B cell (primary cell): Measurements from ENCODE around the gene OCA2. TPM values are rescaled to one million over a fixed set of nuclear protein-coding genes. Genes with fewer than 3 reads are reported as not detected.
A peak's percentile ranks its signal among the peaks of the same experiment; 100 is the strongest.

ENCODE experiments used
- ATAC-seq: fragments of 200-7000 bp; cut with Tn5 transposase; one replicate; pipeline ENCODE4 v1.10.0; 2021; ENCODE audit warnings: low read depth, mild to moderate bottlenecking, moderate number of reproducible peaks, moderate library complexity
- CTCF ChIA-PET: fragments of 350-600 bp; sonication (Branson Sonifier 250); formaldehyde crosslinking; loops from one replicate; lab custom pipeline; 2021; ENCODE audit warnings: antibody characterized with exemption, inconsistent platforms; lab: Charles Lee
- POLR2A ChIA-PET: fragments of 350-600 bp; sonication (Branson Sonifier 250); formaldehyde crosslinking; loops from one replicate; lab custom pipeline; 2021; ENCODE audit warnings: antibody characterized with exemption; lab: Charles Lee
- DNase-seq: peaks from one replicate; pipeline ENCODE4 v3.0.0; 2013
- H2AFZ ChIP-seq: 2 replicates; pipeline ENCODE4 v1.6.1; 2012; ENCODE audit warnings: mild to moderate bottlenecking, low read depth, low read length; ENCODE audit not compliant: insufficient read depth, poor library complexity, severe bottlenecking
- H3K27ac ChIP-seq, 2 donors: 1 replicate in 1 of 2; 2 replicates in 1 of 2; pipeline ENCODE4 v1.5.1; 2012 to 2013; ENCODE audit warnings: low read length in 2 of 2, mild to moderate bottlenecking in 2 of 2, moderate library complexity in 1 of 2
- H3K27me3 ChIP-seq, 4 experiments: fragments of 200-600 bp in 1 of 4; sonication (generic) in 1 of 4; replicated peaks in 1 of 4; 1 replicate in 2 of 4; 2 replicates in 2 of 4; pipeline versions ENCODE4 v1.6.1 to v1.7.0; 2013 to 2016; ENCODE audit warnings: low read length in 3 of 4, mild to moderate bottlenecking in 2 of 4, mixed read lengths in 1 of 4, moderate library complexity in 1 of 4; ENCODE audit not compliant: insufficient read depth in 4 of 4, control insufficient read depth in 3 of 4; ENCODE audit errors: control extremely low read depth in 1 of 4
- H3K36me3 ChIP-seq, 2 experiments: replicated peaks in 1 of 2; 1 replicate in 1 of 2; 2 replicates in 1 of 2; pipeline versions ENCODE4 v1.6.1 to v1.7.1; 2013; ENCODE audit warnings: low read length in 1 of 2; ENCODE audit not compliant: insufficient read depth in 2 of 2, control insufficient read depth in 1 of 2; ENCODE audit errors: control extremely low read depth in 1 of 2, extremely low read depth in 1 of 2
- H3K4me1 ChIP-seq, 2 donors: fragments of 200-600 bp in 1 of 2; sonication (generic) in 1 of 2; 1 replicate in 1 of 2; 2 replicates in 1 of 2; pipeline versions ENCODE4 v1.5.1 to v1.6.1; 2013 to 2017; ENCODE audit warnings: low read length in 2 of 2; ENCODE audit not compliant: control insufficient read depth in 2 of 2, insufficient read depth in 2 of 2
- H3K4me2 ChIP-seq: replicated peaks from 2 replicates; pipeline ENCODE3; 2012; ENCODE audit warnings: mild to moderate bottlenecking, low read depth, low read length; ENCODE audit not compliant: poor library complexity, severe bottlenecking
- H3K4me3 ChIP-seq, 5 experiments: fragments of 200-600 bp in 1 of 5; sonication (generic) in 1 of 5; 1 replicate in 3 of 5; 2 replicates in 2 of 5; pipeline versions ENCODE4 v1.5.1 to v1.7.0; 2011 to 2016; ENCODE audit warnings: low read length in 4 of 5, mild to moderate bottlenecking in 4 of 5, low read depth in 2 of 5, control low read depth in 1 of 5, moderate library complexity in 1 of 5; ENCODE audit not compliant: insufficient read depth in 1 of 5; ENCODE audit errors: control extremely low read depth in 1 of 5, extremely low read depth in 1 of 5
- H3K79me2 ChIP-seq: fragments of 200-600 bp; sonication (generic); one replicate; pipeline ENCODE4 v1.6.0; 2016; ENCODE audit warnings: low read length; ENCODE audit not compliant: control insufficient read depth, insufficient read depth
- H3K9ac ChIP-seq: fragments of 200-600 bp; sonication (generic); 2 replicates; pipeline ENCODE4 v1.6.1; 2017; ENCODE audit warnings: mild to moderate bottlenecking, low read length, moderate library complexity
- H3K9me3 ChIP-seq, 3 donors: one replicate each; pipeline versions ENCODE4 v1.6.1 to v1.7.1; 2013; ENCODE audit warnings: low read length in 2 of 3; ENCODE audit not compliant: control insufficient read depth in 2 of 3, insufficient read depth in 1 of 3; ENCODE audit errors: control extremely low read depth in 1 of 3
- H4K20me1 ChIP-seq: 2 replicates; pipeline ENCODE4 v1.6.0; 2012; ENCODE audit warnings: mild to moderate bottlenecking, low read length; ENCODE audit not compliant: insufficient read depth, control insufficient read depth, poor library complexity, severe bottlenecking
- H3K27ac Mint-ChIP-seq: one replicate; pipeline ENCODE4 v1.8.0; 2021; ENCODE audit warnings: mixed read lengths
- H3K27me3 Mint-ChIP-seq: one replicate; pipeline ENCODE4 v1.8.0; 2021; ENCODE audit warnings: mixed read lengths
- H3K4me1 Mint-ChIP-seq: one replicate; pipeline ENCODE4 v1.8.0; 2021; ENCODE audit warnings: mixed read lengths
- H3K4me3 Mint-ChIP-seq: one replicate; pipeline ENCODE4 v1.8.0; 2021; ENCODE audit warnings: mixed read lengths
- H3K9me3 Mint-ChIP-seq: one replicate; pipeline ENCODE4 v1.8.0; 2022; ENCODE audit warnings: mixed read lengths; ENCODE audit not compliant: insufficient read depth
- EZH2 ChIP-seq: IDR thresholded peaks from 2 replicates; pipeline ENCODE4 v1.6.1; 2012; ENCODE audit warnings: borderline replicate concordance, low read depth, mild to moderate bottlenecking, moderate library complexity, low read length; ENCODE audit not compliant: insufficient read depth, poor library complexity, severe bottlenecking
- WGBS: methylation state at CpG from one replicate; pipeline ENCODE4 v1.1.5; 2013; ENCODE audit warnings: missing lambda C conversion rate; ENCODE audit not compliant: insufficient coverage; 5-methylcytosine and 5-hydroxymethylcytosine counted together
- intact Hi-C: fragments of 100-400 bp; cut with micrococcal nuclease; formaldehyde crosslinking; loops from one replicate; pipeline ENCODE4 v1.10.0; 2022
- polyA plus RNA-seq: library from polyadenylated mRNA; depleted of rRNA; stranded (reverse); fragments of >200 nt; gene quantifications from 2 replicates; pipeline ENCODE4 v1.2.3, GENCODE V29; 2012
- total RNA-seq, 2 donors: library from RNA; stranded (reverse); fragments of 120-200 nt in 1 of 2; gene quantifications; 1 replicate in 1 of 2; 2 replicates in 1 of 2; pipeline versions ENCODE4 v1.2.3 to v1.2.4, GENCODE V29; 2013 to 2022
- TF ChIP-seq, protein P1 (sequence below): fragments of 200-600 bp; IDR thresholded peaks from one replicate; pipeline ENCODE4 v1.8.0; 2022; ENCODE audit warnings: antibody characterized with exemption, mild to moderate bottlenecking

OCA2 gene
- total and polyA plus RNA-seq, 2 donors (not counting 1 experiment from before 2014, with no cell fraction given) = 0.12 TPM; not detected in 1

DNA sequence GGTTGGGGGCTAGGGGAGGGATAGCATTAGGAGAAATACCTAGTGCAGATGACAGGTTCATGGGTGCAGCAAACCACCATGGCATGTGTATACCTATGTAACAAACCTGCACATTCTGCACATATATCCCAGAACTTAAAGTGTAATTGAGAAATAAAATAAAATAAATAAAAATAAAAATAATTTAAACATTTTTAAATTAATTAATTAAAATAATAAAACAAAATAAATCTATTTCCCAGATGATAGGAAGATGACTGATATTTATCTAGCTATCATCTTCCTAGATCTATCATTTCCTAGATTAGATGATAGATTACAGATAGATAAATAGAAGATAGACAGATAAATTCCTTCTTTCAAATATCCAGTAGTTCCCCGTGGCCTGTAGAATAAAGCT lies 137.3 kb downstream of the OCA2 start:
- Histone ChIP-seq H3K4me3 (no peak overlapping the region), H3K4me2 (no peak overlapping the region), H2AFZ (no peak overlapping the region), H3K9me3 (peaks cover 0 to 8% (median 1%) of the 10 kb centered on the region in 3 donors), H3K36me3 (no peaks in the 10 kb centered on the region), H3K27me3 (no peaks in the 10 kb centered on the region), H3K27ac (no peak overlapping the region), H4K20me1 (no peaks in the 10 kb centered on the region), H3K79me2 (no peaks in the 10 kb centered on the region), H3K4me1 (peaks cover 26 to 36% of the 10 kb centered on the region in 2 donors), H3K9ac (no peak overlapping the region)
- DNase-seq = no peak
- Mint-ChIP-seq H3K4me3 (no peak overlapping the region), H3K27ac (no peak overlapping the region), H3K27me3 (no peaks in the 10 kb centered on the region), H3K9me3 (no peaks in the 10 kb centered on the region), H3K4me1 (peaks cover 32% of the 10 kb centered on the region)
- no peak for ATAC-seq
- intact Hi-C loops = no loop called here
- ChIA-PET POLR2A (no interaction called here), CTCF (no interaction called here)
- TF ChIP-seq, protein P1, sequence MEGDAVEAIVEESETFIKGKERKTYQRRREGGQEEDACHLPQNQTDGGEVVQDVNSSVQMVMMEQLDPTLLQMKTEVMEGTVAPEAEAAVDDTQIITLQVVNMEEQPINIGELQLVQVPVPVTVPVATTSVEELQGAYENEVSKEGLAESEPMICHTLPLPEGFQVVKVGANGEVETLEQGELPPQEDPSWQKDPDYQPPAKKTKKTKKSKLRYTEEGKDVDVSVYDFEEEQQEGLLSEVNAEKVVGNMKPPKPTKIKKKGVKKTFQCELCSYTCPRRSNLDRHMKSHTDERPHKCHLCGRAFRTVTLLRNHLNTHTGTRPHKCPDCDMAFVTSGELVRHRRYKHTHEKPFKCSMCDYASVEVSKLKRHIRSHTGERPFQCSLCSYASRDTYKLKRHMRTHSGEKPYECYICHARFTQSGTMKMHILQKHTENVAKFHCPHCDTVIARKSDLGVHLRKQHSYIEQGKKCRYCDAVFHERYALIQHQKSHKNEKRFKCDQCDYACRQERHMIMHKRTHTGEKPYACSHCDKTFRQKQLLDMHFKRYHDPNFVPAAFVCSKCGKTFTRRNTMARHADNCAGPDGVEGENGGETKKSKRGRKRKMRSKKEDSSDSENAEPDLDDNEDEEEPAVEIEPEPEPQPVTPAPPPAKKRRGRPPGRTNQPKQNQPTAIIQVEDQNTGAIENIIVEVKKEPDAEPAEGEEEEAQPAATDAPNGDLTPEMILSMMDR = no peak
- no peak for TF ChIP-seq EZH2
- WGBS = no CpG with 5 or more reads among the region's 1 CpG

DNA sequence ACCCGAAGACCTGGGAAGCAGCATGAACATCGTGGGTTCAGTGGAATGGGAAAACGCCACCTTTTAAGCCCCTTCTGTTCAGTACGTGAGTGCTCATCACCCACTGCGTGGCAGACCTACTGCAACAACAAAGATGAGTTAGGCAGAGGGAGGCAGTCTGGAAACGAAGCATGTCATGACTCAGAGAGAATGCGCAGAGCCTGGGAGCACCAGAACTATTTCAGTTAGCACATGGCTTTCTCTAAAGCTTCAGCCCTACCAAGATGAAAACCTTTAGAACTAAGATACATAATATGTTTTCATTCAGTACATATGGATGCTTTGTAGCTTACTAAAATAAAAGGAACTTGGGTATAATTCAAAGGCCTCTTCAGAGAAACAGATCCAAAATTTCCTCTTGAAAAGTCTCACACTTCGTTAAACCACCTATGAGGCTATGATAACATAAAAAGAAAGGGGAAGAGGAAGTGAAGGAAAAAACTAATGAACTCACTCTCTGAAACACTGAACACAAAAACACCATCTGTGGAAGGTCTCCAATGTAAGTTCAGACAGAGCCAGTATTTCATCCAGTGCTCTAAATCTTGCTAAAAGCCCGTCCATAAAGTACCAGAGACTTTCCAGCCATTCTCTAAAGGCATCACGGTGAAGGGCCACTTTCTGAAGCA lies 140.1 kb downstream of the OCA2 start:
- no peak for TF ChIP-seq EZH2
- TF ChIP-seq, protein P1 = no peak
- Histone ChIP-seq H4K20me1 (no peaks in the 10 kb centered on the region), H3K27ac (peak overlapping the region; percentile 72 to 92), H3K4me1 (peaks cover 38 to 53% of the 10 kb centered on the region in 2 donors), H2AFZ (peak overlapping the region; percentile 41), H3K4me2 (peak overlapping the region; percentile 61), H3K4me3 (peak overlapping the region in 4 of 5 experiments; percentile 0 to 48 (median 10)), H3K27me3 (no peaks in the 10 kb centered on the region), H3K9ac (peak overlapping the region; percentile 33), H3K36me3 (no peaks in the 10 kb centered on the region), H3K79me2 (no peaks in the 10 kb centered on the region), H3K9me3 (peaks cover 0 to 12% (median 1%) of the 10 kb centered on the region in 3 donors)
- Mint-ChIP-seq H3K27ac (peak overlapping the region; percentile 94), H3K27me3 (no peaks in the 10 kb centered on the region), H3K4me1 (peaks cover 45% of the 10 kb centered on the region), H3K4me3 (peak overlapping the region; percentile 73), H3K9me3 (no peaks in the 10 kb centered on the region)
- ChIA-PET CTCF (interaction anchor here (1.3 kb wide), 1 partner anchor 10 kb away, joined by 3 read pairs; no protein-coding TSS in a partner anchor), POLR2A (no interaction called here)
- WGBS = 36% methylated on average over 8 of the region's 10 CpGs
- intact Hi-C loops = no loop called here
- ATAC-seq = peak; percentile 68
- peak; percentile 43 for DNase-seq
